Astrocyte (in vitro differentiated cells and primary cell): ENCODE results near the gene HPSE.

ENCODE experiments used
- EZH2 ChIP-seq: IDR thresholded peaks from 2 replicates; pipeline ENCODE4 v1.6.1; 2012; ENCODE audit warnings: mild to moderate bottlenecking, low read length, inconsistent platforms; ENCODE audit not compliant: insufficient read depth
- TF ChIP-seq, protein P1 (sequence below): IDR thresholded peaks from 2 replicates; pipeline ENCODE4 v1.5.1; 2011; ENCODE audit warnings: low read depth, mild to moderate bottlenecking, inconsistent platforms, low read length, moderate library complexity; ENCODE audit not compliant: insufficient read depth

GRCh38 chr4:83353516-83353915 lies 18.9 kb upstream of the HPSE start:
- TF ChIP-seq, protein P1, sequence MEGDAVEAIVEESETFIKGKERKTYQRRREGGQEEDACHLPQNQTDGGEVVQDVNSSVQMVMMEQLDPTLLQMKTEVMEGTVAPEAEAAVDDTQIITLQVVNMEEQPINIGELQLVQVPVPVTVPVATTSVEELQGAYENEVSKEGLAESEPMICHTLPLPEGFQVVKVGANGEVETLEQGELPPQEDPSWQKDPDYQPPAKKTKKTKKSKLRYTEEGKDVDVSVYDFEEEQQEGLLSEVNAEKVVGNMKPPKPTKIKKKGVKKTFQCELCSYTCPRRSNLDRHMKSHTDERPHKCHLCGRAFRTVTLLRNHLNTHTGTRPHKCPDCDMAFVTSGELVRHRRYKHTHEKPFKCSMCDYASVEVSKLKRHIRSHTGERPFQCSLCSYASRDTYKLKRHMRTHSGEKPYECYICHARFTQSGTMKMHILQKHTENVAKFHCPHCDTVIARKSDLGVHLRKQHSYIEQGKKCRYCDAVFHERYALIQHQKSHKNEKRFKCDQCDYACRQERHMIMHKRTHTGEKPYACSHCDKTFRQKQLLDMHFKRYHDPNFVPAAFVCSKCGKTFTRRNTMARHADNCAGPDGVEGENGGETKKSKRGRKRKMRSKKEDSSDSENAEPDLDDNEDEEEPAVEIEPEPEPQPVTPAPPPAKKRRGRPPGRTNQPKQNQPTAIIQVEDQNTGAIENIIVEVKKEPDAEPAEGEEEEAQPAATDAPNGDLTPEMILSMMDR, result no peak
- no peak for TF ChIP-seq EZH2
